Pancreas (tissue), 10 donors: Measurements from ENCODE around the gene NAA60. TPM values are rescaled to one million over a fixed set of nuclear protein-coding genes. Genes with fewer than 3 reads are reported as not detected.

Source experiments
- ATAC-seq, 4 donors: fragments of 200-7000 bp; cut with Tn5 transposase; one replicate each; pipeline versions ENCODE4 v1.8.0 to v1.9.1; 2020; ENCODE audit warnings: mild to moderate bottlenecking in 4 of 4, moderate library complexity in 4 of 4
- DNase-seq, 6 donors: peaks; one replicate each; pipeline ENCODE4 v3.0.0-alpha.2; 2020
- FAIRE-seq: peaks from 2 replicates; lab custom pipeline; 2012; peaks lifted over from hg19 to GRCh38; lab: Jason Lieb, UNC
- H3K27ac ChIP-seq, 4 donors: fragments of 200-600 bp; sonication (generic); 1 replicate in 3 of 4; 2 replicates in 1 of 4; pipeline versions ENCODE4 v1.5.0 to v1.8.0; 2020
- H3K27me3 ChIP-seq, 4 donors: fragments of 200-600 bp; one replicate each; pipeline ENCODE4 v1.8.0; 2021
- H3K36me3 ChIP-seq, 3 donors: fragments of 200-600 bp; sonication (generic) in 1 of 3; one replicate each; pipeline versions ENCODE4 v1.5.0 to v1.8.0; 2020 to 2021
- H3K4me1 ChIP-seq, 3 donors: fragments of 200-600 bp; one replicate each; pipeline ENCODE4 v1.8.0; 2021
- H3K4me3 ChIP-seq, 4 donors: fragments of 200-600 bp; sonication (generic) in 2 of 4; one replicate each; pipeline versions ENCODE4 v1.5.0 to v1.8.0; 2020 to 2021
- H3K9me3 ChIP-seq, 4 donors: fragments of 200-600 bp; one replicate each; pipeline ENCODE4 v1.8.0; 2021
- WGBS, 2 donors: extraction: QIAGEN DNeasy Blood & Tissue Kit; methylation state at CpG; one replicate each; pipeline ENCODE4 v1.1.7; 2013; 5-methylcytosine and 5-hydroxymethylcytosine counted together
- intact Hi-C, 3 donors: fragments of 100-400 bp; cut with DNase I; formaldehyde crosslinking; loops; one replicate each; pipeline versions ENCODE4 v1.11.1 to v1.14.2; 2022
- polyA plus RNA-seq, 2 donors: library from polyadenylated mRNA; stranded (reverse); fragments of 200-250 nt; gene quantifications; one replicate each; pipeline ENCODE4 v1.2.3, GENCODE V29; 2013
- total RNA-seq, 6 donors: library from RNA; stranded (reverse); fragmentation: NEBNext Ultra II Directional in 4 of 6; extraction: Animal tissue kit (Norgen Biotek cat#: 25700) in 4 of 6; gene quantifications; one replicate each; pipeline versions ENCODE4 v1.2.1 to v1.2.4, GENCODE V29; 2021 to 2023
- TF ChIP-seq, protein P1 (sequence below), 4 donors: fragments of 200-600 bp; sonication (generic) in 3 of 4; IDR thresholded peaks; one replicate each; pipeline versions ENCODE4 v1.5.0 to v1.8.0; 2021; ENCODE audit warnings: antibody characterized with exemption in 4 of 4
- donor health status: healthy with polysubstance abuse.
- donor health status: DM: no; HTN: no; CAD: no; lungs with moderate emphysema.
- donor health status: DM: no; HTN: no; CAD: no.
- donor health status: control.
- donor health status: control.
- donor health status: Bipolar disorder and iron deficiency.
- donor health status: DM: yes; HTN: yes; CAD: no.
- donor health status: DM: no; HTN: no; CAD: no.
- donor health status: DM: no; HTN: no; CAD: no.
- donor health status: DM: yes; HTN: yes; CAD: no.

NAA60 gene
- total and polyA plus RNA-seq, 8 donors: 22.8 to 41.4 (median 26.7) TPM

DNA sequence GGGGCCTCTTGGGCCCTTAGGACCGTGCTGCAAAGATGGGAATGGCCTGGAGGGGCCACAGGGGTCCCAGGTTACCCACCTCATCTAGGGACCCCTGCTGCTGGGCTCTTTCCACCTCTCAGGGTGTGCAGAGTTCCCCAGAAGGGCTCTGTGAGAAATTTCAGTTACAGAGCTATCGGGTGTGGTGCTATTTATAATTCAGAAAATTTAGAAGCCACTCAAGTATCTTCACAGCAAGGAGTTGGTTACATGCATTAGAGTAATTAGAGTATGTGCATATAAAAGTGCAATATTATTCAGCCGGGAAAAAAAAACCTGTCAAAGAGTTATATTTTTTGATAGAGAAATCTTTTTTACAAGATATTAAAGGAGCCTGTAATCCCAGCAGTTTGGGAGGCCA, 32.9 kb downstream of the NAA60 start:
- TF ChIP-seq, protein P1, sequence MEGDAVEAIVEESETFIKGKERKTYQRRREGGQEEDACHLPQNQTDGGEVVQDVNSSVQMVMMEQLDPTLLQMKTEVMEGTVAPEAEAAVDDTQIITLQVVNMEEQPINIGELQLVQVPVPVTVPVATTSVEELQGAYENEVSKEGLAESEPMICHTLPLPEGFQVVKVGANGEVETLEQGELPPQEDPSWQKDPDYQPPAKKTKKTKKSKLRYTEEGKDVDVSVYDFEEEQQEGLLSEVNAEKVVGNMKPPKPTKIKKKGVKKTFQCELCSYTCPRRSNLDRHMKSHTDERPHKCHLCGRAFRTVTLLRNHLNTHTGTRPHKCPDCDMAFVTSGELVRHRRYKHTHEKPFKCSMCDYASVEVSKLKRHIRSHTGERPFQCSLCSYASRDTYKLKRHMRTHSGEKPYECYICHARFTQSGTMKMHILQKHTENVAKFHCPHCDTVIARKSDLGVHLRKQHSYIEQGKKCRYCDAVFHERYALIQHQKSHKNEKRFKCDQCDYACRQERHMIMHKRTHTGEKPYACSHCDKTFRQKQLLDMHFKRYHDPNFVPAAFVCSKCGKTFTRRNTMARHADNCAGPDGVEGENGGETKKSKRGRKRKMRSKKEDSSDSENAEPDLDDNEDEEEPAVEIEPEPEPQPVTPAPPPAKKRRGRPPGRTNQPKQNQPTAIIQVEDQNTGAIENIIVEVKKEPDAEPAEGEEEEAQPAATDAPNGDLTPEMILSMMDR (IDR thresholded peaks at IDR 0.05): no peak

DNA sequence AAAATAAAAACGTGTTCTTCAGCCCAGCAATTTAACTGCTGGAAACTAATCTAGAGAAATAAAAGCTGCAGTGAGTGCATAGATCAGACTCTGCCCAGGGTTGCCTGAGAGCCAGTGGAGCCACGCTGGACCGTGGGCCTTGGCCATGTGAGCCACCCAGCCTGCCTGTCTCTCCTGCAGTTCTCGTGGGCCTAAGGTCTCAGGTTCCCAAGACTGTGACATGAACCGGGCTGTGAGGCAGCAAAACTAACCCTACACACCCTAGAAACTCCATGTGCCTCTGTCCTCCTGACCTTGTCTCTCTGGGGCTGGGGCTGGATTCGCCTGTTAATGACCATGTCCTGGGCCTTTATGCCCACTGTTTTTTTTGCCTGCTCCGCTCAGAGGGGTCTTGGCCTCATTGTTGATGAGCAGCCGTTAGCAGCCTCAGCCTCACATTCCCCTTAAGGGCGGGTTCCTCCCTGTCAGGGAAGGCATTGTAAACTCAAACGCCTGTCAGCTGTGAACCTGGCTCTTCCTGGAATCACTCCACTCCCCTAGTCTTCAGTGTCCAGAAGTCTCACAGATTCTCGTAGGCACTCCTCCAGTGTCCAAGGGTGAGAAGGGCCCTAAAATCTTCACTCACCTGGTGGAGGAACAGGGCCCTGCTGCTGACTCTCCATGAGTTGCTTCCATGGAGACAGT, 34.9 kb downstream of the NAA60 start:
- Histone ChIP-seq H3K36me3 (peaks cover 0 to 28% (median 3%) of the 10 kb centered on the region in 3 donors), H3K27ac (no peak overlapping the region), H3K4me1 (no peaks in the 10 kb centered on the region), H3K27me3 (no peaks in the 10 kb centered on the region), H3K4me3 (no peak overlapping the region), H3K9me3 (no peaks in the 10 kb centered on the region)
- WGBS, 2 donors: 87% methylated on average over 11 of the region's 11 CpGs
- intact Hi-C loops: no loop called here
- TF ChIP-seq, protein P1 (IDR thresholded peaks at IDR 0.05): no peak
- no peak for ATAC-seq
- DNase-seq: peak in 1 of 6 donors; percentile 14
- no peak for FAIRE-seq

More for the DNA sequence above, 32.9 kb downstream of the NAA60 start:
- DNase-seq (no peak), FAIRE-seq (no peak), ATAC-seq (no peak)
- Histone ChIP-seq H3K4me3 (no peak overlapping the region), H3K27ac (no peak overlapping the region), H3K36me3 (peaks cover 0 to 10% (median 0%) of the 10 kb centered on the region in 3 donors), H3K27me3 (no peaks in the 10 kb centered on the region), H3K9me3 (no peaks in the 10 kb centered on the region), H3K4me1 (no peaks in the 10 kb centered on the region)
- intact Hi-C loops: no loop called here
- WGBS, 2 donors: 89 to 97% methylated on average over 3 of the region's 3 CpGs

DNA sequence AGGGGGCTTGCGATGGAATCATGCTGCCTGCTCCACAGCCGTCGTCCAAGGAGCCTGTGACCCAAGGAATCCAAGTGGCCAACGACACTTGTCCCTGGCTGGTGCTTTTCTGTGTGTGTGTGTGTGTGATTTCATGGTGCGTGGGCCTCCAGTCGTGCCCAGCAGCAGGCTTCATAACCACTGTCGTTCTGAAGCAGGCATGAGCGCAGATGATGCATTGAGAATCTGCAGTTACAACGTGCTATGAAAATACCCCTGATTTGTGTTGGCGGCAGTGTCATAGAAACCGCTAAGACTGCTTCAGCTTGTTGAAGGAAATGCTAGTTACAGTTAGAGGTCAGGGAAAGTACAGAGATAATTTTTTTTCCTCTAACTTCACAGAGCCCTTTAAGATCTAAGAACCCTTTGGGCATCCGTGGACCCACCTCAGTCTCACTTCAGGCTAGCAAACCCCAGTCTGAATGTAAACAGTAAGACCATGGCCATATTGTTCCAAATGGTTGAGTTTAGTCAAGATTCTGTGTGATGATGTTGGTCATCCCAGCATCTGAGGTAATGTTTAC, 36.3 kb downstream of the NAA60 start:
- 92 to 95% methylated on average over 12 of the region's 12 CpGs for WGBS, 2 donors
- no peaks in the 10 kb centered on the region for H3K4me1 ChIP-seq
- no peaks in the 10 kb centered on the region for H3K9me3 ChIP-seq
- TF ChIP-seq, protein P1 (IDR thresholded peaks at IDR 0.05): no peak
- H3K36me3 ChIP-seq: peaks cover 0 to 42% (median 5%) of the 10 kb centered on the region in 3 donors
- DNase-seq (peak in 1 of 6 donors; percentile 13), ATAC-seq (no peak), FAIRE-seq (no peak)
- no peak overlapping the region for H3K27ac ChIP-seq
- intact Hi-C loops: no loop called here
- H3K27me3 ChIP-seq: no peaks in the 10 kb centered on the region
- H3K4me3 ChIP-seq: no peak overlapping the region

DNA sequence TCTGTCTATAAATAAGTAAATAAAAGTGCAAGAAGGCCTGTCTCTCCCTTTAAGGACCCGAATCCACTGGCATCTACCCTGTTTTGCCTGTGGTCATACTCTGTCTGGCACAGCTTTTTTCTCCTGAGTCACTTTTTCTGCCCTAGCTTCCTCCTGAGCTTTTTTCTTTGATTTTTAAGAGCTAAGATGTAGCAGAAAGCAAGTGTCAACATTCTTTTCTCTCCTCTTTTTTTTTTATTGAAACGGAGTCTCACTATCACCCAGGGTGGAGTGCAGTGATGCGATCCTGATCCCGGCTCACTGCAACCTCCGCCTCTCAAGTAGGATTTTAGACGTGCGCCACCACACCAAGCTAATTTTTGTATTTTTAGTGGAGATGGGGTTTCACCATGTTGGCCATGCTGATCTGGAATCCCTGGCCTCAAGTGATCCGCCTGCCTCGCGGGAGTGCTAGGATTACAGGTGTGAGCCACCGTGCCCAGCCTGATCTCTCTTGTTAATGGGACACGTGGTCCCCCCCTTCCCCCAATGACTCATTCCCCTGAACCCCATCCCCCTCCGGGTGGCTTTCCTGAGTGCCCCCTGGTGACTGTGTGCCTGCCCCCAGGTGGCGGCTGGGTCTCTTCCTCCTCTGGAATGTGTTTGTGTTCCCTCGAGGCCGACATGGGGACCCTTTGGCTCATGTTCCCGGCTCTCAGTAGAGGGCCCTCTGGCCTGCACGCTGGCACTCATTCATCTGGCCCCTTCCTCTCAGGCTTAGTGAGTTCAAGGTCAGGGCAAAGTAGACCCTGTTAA, 37.6 kb downstream of the NAA60 start:
- Histone ChIP-seq H3K27me3 (no peaks in the 10 kb centered on the region), H3K4me1 (no peaks in the 10 kb centered on the region), H3K9me3 (no peaks in the 10 kb centered on the region), H3K27ac (no peak overlapping the region), H3K4me3 (no peak overlapping the region), H3K36me3 (peaks cover 3 to 56% (median 18%) of the 10 kb centered on the region in 3 donors)
- TF ChIP-seq, protein P1 (IDR thresholded peaks at IDR 0.05): no peak
- WGBS, 2 donors: 73 to 78% methylated on average over 18 of the region's 18 CpGs
- DNase-seq: peak in 1 of 6 donors; percentile 24
- intact Hi-C loops: no loop called here
- ATAC-seq: no peak
- FAIRE-seq: no peak
